Suppressor macrophage treated with lipopolysaccharide for 4 hours (primary cell): ENCODE results near the gene CRB1.
"Not testable (repeated sequence)": the region's sequence is repeated elsewhere in the genome, so short reads cannot be mapped to it uniquely, and the experiment has no call there.

ENCODE experiments used
- DNase-seq: peaks from one replicate; pipeline ENCODE4 v3.0.0-alpha.2; 2020

Gene CRB1

DNA sequence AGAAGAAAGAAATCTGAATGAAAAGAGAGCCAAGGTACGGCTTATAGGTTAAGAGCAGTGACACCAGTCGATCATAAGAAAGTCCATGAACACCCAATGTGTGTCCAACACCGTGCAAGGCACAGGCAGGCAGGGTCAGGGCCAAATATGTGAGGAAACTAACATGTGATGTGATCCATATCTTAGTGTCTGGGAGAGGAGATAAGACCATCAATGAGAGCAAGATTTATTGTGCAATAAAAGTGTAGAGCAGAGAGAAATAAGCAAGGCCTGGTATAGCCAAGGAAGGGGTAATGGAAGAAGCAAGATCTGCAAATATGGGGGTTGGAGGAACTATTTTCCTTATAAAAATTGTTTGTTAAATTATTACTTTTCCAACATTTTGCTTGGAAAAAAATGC is 198.8 kb downstream of the CRB1 start:
- DNase-seq, result no peak

DNA sequence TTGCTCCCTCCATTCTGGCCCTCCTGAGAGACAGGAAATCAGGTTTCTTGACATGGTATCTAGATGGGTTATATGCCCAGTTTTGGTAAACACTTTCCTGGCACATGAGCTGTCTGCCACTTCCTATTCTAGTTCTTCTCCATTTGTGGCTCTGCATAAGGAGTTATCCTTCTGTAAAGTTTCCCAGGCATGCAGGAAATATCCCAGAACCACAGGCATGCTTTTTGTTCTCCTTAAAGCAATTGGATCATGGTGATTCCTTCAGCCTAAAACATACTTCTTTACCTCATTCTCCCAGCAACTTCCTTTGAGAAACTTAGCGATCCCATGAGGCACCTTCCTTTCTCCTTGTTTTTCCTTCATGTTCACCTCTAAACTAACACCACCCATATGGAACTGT is 199.8 kb downstream of the CRB1 start:
- no peak for DNase-seq

DNA sequence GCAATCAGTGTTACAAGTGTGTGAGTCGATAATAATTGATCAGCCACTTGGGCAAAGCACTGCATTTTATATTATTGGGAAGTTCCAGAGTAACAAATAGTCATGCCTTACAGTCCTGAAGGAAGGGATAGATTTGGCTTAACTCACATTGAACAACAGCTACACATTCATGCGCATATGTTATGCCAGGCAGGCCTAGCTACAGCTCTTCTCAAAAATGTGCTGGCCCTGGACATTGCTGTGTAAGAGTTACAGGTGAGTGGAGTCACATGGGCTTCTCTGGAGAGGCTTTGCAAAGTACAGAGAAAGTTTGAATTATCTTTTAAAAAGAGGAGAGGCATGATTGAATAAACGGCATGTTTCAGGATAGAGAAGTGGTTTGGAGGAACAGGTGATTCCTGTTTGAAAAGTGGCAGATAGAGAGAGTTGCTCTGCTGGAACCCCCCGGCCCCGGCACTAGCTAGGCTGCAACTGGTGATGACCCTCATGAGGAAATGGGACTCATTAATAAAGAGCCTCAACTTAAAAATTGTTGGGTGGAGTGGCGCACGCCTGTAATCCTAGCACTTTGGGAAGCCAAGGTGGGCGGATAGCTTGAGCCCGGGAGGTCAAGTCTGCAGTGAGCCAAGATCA is 200.6 kb downstream of the CRB1 start:
- DNase-seq, result no peak

DNA sequence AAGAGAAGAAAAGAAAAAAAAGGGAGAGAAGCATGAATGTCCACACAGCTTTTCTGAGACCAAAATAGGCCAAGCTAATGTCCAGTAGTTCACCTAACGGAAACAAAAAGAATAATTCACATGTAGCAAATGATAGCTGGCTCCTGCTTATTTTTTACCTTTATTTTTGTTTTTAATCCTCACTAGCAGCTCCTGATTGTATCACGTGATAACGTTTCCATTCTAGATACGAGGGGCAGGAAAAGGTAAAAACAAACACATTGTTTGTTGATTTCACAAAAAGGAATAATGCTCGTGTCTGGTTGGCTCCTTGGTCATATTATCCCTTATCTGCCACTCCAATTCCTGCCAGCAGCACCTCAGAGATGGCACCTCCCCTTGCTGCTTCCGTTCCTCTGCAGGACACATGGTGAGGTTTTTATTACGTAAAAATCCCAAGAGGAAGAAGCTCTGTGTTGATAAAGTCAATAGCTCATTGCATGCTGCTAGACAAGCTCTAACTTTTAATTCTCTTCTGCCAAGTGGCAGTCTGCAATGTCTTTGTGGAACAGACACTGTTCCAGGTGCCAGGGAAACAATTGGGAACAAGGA is 201.7 kb downstream of the CRB1 start:
- no peak for DNase-seq

DNA sequence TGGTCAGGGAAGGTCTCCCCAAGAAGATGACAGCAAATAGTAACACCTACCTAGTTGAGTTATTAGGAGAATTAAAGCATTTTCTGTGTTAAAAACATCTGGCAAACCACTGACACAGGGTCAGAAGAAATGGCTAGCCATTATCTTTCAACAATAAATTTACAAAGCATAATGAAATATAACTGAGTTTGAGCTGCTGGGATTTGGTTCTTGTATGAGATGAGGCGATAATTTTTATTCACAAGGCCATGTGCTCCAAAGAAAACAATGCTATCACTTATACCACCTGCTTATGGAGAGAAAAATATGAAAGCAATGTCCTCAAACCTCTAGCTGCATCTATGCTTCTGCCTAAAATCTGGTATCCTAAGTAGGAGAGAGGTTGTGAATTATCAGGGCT is 202.3 kb downstream of the CRB1 start:
- DNase-seq, result no peak

DNA sequence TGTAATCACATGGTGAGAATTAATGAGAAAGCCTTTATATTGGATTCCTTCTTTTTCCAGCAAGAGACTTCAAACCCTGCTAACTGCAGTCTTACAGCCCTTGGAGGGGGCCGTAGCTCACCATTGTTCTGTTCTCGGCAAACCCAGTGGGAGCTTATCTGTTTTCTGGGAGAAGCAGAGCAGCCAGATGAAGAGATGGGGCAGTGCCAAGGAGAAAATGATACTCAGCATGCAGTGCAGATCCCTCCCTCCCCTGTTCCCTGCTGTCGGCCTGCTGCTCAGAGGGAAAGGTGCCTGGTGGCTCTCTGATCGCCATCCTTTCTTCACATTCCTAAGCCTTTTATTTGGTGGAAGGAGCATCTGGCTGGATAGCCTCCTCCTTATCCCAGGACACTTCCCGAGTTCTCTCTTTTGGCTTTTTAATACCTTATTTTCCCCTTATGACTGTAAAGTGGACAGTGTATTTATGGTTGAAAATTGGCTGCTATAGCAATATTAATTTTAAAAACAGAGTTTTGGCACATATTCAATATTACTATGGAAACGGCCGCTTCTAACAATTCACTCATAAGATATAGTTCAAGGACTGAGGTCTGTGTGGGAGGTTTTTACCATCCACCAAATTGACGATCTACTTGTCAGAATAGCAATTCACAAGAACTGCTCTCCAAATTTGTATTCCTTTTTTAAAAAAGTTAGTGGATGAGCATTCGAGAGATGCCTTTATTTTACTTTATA is 203.4 kb downstream of the CRB1 start:
- DNase-seq, result no peak

DNA sequence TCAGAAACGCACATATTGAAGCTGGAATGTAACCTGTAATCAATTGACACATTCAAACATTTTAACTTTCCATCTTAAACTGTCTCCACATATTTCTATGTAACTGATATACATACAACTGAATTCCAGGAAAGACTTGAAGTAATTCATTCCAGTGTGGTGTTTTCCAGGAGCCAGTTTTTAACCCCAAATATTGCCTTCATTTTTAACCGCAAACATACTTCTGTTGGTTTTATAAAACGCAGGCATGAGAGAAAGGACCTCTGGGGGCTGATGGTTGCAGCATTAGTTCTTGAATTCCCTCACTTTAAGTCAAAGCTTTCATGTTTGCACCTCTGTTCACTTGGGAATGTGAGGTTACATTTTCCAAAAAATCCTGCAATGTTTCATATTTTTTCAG is 204.1 kb downstream of the CRB1 start:
- no peak for DNase-seq

DNA sequence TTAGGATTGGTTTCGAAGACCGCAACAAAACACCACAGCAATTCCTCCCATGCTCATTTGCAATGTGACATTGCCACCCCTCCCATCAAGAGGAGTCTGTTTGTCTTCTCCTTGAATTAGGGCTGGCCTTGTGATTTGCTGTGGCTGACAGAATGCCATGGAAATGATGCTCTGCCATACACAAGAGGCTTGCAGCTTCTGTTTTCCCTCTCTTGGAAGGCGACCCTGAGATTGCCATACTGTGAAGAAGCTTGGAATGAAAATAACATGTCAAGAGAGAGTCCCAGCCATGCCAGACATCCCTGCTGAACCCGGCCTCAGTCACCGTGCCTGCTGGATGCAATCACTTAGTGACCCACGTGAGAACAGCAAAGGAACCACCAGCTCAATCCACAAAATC is 212.4 kb downstream of the CRB1 start:
- no peak for DNase-seq

DNA sequence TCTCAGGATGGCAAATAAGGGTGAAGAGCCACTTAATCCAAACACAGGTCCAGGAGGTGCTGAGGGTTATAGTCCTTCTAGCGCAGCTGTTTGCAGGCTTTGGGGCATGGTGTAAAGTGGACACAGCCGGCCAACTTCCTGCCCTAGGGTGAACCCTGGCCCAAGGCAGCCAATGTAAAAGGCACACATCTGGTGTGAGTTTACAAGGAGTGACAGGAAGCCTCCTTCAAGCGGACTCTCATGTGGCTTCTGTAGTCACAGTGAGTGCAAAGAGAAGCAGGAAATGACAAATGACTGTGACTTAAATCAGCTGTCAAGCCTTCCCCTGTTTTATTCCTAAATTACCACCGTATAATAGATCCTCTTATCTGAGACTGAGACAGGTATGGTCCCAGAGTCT is 213.0 kb downstream of the CRB1 start:
- no peak for DNase-seq

DNA sequence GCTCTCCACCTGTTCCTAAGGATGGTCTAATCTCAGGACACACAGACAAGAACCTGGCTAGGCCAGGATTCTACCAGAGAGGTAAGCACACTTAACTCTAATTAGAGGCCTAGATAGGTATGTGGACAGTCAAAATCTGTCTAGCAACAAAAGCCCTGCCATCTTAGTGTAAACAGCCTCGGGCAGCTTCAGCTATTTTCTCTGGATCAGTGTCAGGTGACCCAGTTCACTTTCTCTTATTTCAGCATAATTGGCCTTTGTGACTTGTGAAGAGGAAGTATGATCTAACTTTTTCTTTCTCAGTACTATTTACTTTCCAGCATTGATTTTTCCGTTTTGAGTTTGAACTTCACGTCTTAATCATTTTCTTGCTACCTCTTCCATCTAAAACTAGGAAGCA is 217.7 kb downstream of the CRB1 start:
- peak; percentile 23 for DNase-seq

DNA sequence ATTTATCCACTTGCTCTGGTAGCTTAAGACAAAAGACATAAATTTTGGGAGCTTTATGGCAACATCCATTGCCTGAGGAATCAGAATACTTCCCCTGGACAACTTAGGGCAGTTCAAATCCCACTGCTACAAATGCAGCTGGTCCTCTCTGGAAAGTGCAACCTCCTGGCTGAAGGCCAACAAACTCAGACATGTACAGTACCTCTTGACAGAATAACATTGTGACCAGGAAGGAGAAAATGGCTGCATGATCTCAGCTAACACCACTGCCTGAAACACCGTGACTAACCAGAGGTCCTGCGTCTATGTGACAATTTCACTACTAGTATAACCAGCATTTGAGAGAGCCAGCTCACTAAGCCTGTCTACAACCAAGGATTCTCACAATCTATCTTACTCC is 218.9 kb downstream of the CRB1 start:
- DNase-seq, result no peak

DNA sequence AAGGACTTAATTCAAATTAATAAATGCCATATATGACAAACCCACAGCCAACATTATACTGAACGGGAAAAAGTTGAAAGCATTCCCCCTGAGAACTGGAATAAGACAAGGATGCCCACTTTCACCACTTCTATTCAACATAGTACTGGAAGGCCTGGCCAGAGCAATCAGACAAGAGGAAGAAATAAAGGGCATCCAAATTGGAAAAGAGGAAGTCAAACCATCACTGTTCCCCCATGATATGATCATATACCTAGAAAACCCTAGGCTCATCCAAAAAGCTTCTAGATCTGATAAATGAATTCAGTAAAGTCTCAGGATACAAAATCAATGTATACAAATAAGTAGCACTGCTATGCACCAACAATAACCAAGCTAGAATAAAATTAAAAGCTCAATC is 223.5 kb downstream of the CRB1 start:
- DNase-seq, result not testable (repeated sequence)

DNA sequence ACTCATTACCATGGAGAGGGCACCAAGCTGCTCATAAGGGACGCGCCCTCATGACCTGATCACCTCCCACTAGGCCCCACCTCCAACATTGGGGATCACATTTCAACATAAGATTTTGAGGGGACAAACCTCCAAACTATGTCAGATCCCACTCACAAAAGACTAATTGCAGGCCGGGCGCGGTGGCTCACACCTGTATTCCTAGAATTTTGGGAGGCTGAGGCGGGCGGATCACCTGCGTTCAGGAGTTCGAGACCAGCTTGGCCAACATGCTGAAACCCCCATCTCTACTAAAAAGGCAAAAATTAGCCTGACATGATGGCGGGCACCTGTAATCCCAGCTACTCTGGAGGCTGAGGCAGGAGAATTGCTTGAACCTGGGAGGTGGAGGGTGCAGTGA is 228.7 kb downstream of the CRB1 start:
- DNase-seq, result no peak

DNA sequence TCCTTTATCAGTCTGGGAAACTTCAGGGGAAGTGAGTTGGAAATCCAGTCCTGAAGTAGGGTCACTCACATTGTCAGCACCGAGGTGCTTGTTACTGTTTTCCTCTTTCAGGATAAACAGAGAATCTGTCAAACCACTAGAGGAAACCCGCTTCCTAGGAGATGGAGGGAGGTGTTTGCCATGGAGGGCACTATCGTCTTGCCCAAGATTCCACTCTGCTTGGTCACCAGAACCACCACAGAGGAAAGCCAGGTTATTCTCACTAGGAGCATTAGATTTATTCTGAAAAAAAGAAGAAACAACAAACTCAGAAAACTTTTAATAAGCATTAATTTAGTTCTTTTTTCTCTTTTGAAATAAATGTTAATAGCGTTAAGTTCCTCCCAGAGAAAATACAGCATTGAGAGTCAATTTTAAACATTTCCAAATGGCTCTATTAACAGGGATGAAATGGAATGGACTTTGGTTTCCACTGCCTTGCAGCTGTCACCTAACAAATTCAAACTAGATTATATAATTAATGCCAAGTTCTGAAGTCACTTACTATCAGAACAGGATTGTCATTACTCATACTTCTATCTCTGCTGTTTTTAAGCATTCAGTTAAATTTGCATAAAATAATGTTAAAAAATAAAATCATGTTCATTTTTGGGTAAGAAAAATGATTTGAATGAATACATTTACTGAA is 242.8 kb downstream of the CRB1 start:
- DNase-seq, result no peak

DNA sequence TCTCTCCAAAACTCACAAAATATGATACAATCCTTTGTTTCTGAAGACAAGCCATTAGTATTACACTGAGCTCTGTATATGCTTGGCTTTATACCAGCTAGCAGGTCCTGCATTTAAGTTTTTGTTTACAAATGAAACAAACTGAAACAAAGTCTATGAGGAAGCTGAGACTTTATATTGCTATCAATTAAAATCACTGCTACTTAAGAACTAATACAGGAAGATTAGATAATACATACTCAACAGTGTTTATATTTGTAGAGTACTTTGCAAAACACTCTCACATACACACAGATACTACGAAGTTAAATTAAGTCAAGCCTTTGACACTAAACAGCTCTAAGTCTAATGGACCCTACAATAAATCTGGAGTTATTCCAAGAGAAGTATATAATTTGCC is 247.4 kb downstream of the CRB1 start:
- no peak for DNase-seq

DNA sequence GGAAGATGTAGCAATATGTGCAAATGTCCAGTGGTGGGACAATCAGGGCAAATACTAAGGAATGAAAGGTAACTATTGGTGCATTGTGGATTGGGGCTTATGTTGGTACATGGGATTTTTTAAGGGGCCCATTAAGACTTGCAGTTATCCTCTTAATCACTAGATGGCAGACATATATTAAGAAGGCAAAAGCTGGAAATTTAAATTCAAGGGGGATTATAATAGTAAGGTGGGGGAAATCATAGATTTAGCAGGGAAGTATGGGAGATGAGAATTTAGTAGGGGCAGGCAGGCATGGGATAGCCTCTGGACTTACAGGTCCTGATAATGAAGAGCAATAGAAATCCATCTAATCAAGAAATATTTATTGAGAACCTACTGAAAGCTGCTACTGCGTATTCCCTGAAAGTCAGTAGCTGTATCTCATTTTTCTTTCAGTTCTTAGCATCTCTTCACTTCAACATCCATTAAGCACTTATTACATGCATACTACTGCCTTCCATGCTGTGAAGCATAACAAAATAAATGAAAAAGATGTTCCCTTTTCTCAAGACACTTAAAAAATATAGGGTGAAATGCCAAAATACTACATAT is 251.8 kb downstream of the CRB1 start:
- peak; percentile 19 for DNase-seq

DNA sequence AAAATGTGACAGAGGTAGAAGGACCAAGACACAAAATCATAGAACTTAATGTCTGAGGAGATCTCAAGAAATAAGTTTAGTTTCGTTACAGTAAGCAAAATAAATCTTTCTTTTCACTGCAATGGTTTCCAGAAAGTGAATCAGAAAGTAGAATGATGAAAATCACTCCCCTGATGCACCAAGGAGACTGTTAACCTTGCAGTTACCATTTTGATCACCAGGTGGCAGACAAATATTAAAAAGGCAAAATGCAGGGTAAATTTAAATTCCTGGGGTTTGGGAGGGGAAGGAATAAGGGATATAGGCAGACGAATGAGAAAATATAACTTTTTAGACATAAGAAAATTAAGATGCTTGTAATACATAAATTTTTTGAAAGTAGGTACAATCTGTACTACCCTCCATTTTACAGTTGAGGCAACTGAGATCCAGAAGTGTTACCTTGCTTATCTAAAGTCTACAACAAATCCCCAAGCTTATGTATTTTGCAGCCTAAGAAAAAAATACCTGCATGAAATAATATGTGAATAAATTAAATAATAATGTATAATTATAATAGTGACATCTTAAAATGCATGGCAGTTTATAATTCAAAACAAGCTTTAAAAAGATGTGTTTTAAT is 253.2 kb downstream of the CRB1 start:
- DNase-seq, result peak; percentile 71

DNA sequence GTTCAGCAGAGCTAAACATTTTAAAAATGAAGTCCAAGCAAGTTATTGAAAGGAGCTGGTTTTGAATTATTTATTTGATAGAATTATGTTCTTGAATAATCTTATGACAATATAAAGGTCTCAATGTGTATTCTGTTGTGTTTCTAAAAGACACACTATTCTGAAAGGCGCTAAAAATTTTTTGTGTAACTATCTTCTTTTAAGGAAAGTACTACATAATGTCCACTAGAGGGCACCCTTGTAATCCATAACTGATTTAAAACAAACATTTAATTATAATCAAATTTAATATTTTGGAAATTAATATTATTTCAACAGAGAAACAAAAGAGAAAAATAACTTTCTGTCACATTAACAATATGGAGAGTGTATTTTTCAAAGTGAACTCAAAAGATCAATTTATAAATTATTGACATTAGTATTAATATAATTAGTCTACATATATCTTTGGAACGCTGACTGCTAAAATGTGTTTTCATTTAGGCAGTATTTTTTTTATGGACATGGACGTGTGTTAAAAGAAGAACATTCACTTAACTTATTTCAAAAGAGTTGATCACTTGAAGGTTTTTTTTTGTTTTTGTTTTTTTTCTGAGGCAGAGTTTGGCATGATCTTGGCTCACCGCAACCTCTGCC is 258.8 kb downstream of the CRB1 start:
- peak; percentile 72 for DNase-seq
